SJSA1 (cell line): ENCODE data around the gene ATP11C. TPM values are rescaled to one million over a fixed set of nuclear protein-coding genes. Genes with fewer than 3 reads are reported as not detected.
"Not testable (repeated sequence)": the region's sequence is repeated elsewhere in the genome, so short reads cannot be mapped to it uniquely, and the experiment has no call there.

ENCODE experiments used
- DNase-seq, 2 experiments: peaks; one replicate each; pipeline ENCODE4 v3.0.0-alpha.2; 2015 to 2020; ENCODE audit warnings: low spot score in 2 of 2, low read depth in 1 of 2
- H3K27ac ChIP-seq: fragments of 250-450 bp; sonication (Bioruptor Pico); 2 replicates; pipeline ENCODE4 v1.5.1; 2020; ENCODE audit warnings: mild to moderate bottlenecking, moderate library complexity
- H3K27me3 ChIP-seq: fragments of 250-450 bp; sonication (Bioruptor Pico); replicated peaks from 2 replicates; pipeline ENCODE4 v1.5.1; 2020; ENCODE audit warnings: mild to moderate bottlenecking, moderate library complexity
- H3K36me3 ChIP-seq: fragments of 250-450 bp; sonication (Bioruptor Pico); 2 replicates; pipeline ENCODE4 v1.5.1; 2020; ENCODE audit warnings: mild to moderate bottlenecking
- H3K4me1 ChIP-seq: fragments of 250-450 bp; sonication (Bioruptor Pico); replicated peaks from 2 replicates; pipeline ENCODE4 v1.6.1; 2021; ENCODE audit warnings: mild to moderate bottlenecking
- H3K4me3 ChIP-seq: fragments of 250-450 bp; sonication (Bioruptor Pico); 2 replicates; pipeline ENCODE4 v1.5.1; 2020; ENCODE audit warnings: mild to moderate bottlenecking
- H3K9me3 ChIP-seq: fragments of 250-450 bp; sonication (Bioruptor Pico); replicated peaks from 2 replicates; pipeline ENCODE4 v1.5.1; 2020; ENCODE audit warnings: mild to moderate bottlenecking
- total RNA-seq: library from RNA; depleted of rRNA; stranded (reverse); fragments of >200 nt; shearing (Covaris generic); gene quantifications from 2 replicates; pipeline ENCODE4 v1.2.3, GENCODE V29; 2014; rRNA removed

Gene ATP11C
- 34.7 and 49.6 TPM in 2 replicates for total RNA-seq

DNA sequence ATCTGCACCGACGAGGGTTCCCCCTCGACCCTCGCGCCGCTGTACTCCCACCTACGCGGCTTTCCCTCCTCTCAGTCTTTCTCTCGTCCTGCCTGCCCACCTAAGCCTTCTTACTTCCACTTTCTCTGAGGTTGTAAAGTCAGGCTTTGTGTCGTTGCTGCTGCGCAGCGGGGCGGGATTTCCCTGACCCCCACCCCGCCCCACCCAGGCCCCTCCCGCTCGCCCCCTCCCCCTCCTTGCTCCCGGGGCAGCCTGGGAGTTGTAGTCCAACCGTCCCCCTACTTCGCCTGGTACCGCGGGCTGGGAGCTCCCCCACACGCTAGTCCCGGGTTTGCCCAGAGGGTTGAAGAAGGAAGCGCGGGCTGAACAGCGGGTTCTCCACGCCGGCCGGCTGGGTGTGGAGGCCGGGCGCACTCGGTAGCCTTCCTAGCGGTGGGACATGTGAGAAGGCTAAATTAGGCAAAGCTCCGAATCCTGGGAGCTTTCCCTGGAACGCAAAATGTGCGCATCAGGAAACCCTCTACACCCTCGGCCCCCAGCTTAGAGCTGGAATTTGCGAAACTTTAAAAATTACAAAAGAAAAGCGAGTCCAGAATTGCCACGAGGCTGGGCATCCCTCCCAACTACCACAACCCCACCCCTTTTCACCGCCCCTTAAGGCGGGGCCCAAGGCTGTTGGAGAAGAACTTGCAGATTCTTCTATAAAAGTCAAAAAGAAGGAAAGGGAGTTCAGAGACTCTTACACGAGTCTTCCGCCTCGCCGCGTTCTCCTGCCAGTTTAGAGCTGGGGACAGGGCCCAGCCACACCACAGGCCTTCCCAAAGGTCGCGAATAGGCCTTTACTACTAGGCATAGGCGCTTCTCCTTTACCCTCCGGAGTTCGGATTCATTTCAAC, at the start of gene ATP11C:
Gene ATP11C (minus strand): TSS at position 153 of the 896 bp plus-strand sequence. CDS start 1,011 bp downstream, outside the sequence.
- Histone ChIP-seq H3K4me1 (peaks cover 3% of the 10 kb centered on the region; the same call in 1 of the 2 replicates), H3K36me3 (peaks cover 5% of the 10 kb centered on the region)
- DNase-seq: peak; percentile 76 to 83

DNA sequence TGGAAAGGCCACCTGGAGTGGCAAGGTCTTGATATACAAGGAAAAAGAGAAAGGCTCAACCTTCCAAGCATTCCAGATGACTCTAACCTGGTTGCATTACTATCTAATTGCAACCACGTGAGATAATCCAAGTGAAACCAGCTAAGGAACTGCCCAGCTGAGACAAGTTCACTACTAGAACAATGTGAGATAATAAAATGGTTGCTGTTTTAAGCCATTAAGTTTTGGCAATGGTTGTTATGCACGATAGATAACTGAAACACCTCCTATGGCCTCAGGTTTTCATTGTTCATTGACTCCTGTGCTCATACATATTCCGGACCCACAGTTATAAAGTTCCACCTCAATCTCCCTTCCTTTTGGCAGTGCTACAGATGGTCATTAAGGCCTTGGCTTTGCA, 41.6 kb upstream of the ATP11C start:
- DNase-seq: no peak
- H3K27ac ChIP-seq: no peak overlapping the region
- no peaks in the 10 kb centered on the region for H3K27me3 ChIP-seq
- H3K9me3 ChIP-seq: no peaks in the 10 kb centered on the region
- no peaks in the 10 kb centered on the region for H3K4me1 ChIP-seq
- H3K4me3 ChIP-seq: no peak overlapping the region
- H3K36me3 ChIP-seq: no peaks in the 10 kb centered on the region

More for the DNA sequence above, at the start of gene ATP11C:
- Histone ChIP-seq H3K9me3 (no peaks in the 10 kb centered on the region), H3K27me3 (no peaks in the 10 kb centered on the region), H3K4me3 (peak within 1 kb of the TSS; percentile 91), H3K27ac (peak within 1 kb of the TSS; percentile 94)

DNA sequence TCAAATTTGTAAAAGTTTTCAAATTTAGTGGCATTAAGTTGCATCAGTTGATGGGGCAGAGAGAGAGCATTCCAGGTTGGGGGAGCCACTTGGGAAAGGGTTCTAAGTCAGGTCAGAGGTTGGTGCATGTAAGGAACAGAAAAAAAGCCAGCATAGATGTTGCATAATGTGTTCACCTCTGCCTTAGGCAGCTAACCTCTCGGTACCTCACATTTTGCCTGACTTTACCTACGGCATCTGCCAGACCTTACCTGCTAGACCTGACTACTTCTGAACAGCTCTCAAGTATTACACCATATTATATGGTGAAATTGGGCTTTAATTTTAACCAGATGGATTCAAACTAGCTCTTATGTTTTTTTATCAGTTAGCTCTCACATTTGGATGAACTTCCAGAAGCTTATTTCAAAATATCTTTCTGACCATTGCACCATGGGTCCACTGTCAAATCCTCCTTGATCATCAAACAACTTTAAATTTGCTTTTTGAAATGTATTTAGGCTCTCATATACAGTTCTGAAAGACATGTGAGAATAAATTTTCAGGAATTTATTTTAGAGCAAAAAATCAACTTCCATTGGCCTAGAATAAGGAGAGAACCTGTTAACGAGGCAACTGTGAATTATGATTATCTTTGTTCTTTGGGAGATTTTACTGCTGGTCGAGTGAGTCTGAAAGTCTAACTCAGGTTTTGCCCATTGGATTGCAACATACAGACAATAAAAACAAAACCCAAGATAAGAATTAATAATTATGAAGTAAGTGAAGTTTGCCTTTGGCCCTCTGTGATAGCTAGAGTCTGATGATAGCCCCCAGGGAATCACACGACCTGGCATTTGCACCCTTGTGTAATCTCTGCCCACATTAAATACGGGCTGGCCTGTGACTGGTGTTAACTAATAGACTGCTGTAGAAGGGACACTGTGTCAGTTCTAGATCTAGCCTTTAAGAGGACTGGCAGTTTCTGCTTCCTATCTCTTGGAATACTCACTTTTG, 40.1 kb upstream of the ATP11C start:
- no peaks in the 10 kb centered on the region for H3K36me3 ChIP-seq
- H3K27ac ChIP-seq: no peak overlapping the region
- no peaks in the 10 kb centered on the region for H3K9me3 ChIP-seq
- H3K4me3 ChIP-seq: no peak overlapping the region
- H3K4me1 ChIP-seq: no peaks in the 10 kb centered on the region
- no peak for DNase-seq
- H3K27me3 ChIP-seq: no peaks in the 10 kb centered on the region

DNA sequence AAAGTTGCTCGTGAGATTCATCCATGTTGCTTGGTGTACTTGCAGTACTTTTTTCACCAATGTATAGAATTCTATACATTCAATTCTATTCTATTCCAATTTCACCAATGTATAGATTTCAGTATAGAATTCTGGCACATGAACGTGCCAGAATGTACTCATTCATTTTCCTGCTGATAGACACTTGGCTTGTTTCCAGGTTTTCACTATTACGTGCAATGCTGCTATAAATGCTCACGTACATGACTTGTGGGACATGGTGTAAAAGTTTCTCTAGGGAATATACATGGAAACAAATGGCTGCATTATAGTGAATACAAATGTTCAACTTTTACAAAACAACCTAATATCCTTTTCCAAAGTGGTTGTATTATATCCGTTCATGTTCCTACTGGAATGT, 39.3 kb upstream of the ATP11C start:
- DNase-seq: no peak
- Histone ChIP-seq H3K36me3 (no peaks in the 10 kb centered on the region), H3K4me3 (no peak overlapping the region), H3K4me1 (no peaks in the 10 kb centered on the region), H3K27ac (no peak overlapping the region), H3K27me3 (no peaks in the 10 kb centered on the region), H3K9me3 (no peaks in the 10 kb centered on the region)

DNA sequence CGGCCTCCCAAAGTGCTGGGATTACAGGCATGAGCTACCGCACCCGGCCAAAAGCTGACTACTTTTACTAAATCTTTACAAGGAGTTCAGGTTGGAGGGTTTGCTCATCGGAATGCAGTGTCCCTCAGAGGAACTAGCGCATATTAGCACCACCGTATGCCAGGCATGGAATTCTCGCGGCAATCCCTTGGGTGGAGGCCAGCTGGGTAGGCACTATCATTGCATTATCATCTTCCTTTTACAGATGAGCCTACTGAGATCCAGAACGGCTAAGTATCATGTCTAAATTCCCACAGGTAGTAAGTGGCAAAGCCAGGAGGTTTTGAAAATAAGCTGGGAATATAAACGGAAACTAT, 38.5 kb upstream of the ATP11C start:
- no peak for DNase-seq
- Histone ChIP-seq H3K4me1 (no peaks in the 10 kb centered on the region), H3K36me3 (no peaks in the 10 kb centered on the region), H3K9me3 (no peaks in the 10 kb centered on the region), H3K4me3 (no peak overlapping the region), H3K27ac (no peak overlapping the region), H3K27me3 (no peaks in the 10 kb centered on the region)

DNA sequence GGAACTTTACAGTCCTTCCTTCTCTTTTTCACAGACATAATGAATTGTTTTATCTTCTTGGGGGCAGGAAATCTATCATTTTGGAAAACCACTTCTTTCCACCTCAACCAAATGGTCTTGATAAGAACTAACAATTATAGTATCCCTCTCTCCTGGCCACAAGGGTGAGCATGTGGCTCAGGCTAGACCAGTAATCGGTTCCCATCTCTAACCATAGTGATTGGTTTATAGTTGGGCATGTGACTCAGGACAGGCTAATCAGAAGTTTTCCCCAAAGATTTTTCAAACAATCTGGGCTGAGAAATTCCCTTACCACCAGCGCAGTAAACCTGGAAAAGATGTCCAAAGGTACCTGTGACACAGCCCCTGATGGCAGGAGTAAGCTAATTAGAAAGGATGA, 36.4 kb upstream of the ATP11C start:
- Histone ChIP-seq H3K4me3 (no peak overlapping the region), H3K4me1 (no peaks in the 10 kb centered on the region), H3K27ac (no peak overlapping the region), H3K36me3 (no peaks in the 10 kb centered on the region), H3K27me3 (no peaks in the 10 kb centered on the region), H3K9me3 (no peaks in the 10 kb centered on the region)
- DNase-seq: no peak

DNA sequence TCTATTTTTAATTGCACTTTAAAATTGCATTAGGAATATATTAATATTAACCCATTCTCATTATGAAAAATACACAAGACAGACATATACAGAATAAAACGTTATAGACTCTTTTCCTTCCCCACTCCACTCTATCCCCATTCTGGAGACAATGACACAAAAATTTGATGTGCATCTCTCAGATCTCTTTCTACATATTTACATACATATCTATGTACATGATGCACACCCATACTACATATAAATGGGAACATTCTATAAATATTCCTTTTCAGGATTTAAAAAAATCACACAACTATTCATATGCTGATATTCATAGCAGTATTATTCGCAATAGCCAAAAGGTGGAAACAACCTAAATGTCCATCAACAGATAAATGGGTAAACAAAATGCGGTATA, 34.9 kb upstream of the ATP11C start:
- H3K36me3 ChIP-seq: no peaks in the 10 kb centered on the region
- no peaks in the 10 kb centered on the region for H3K27me3 ChIP-seq
- DNase-seq: no peak
- H3K27ac ChIP-seq: no peak overlapping the region
- H3K4me3 ChIP-seq: no peak overlapping the region
- no peaks in the 10 kb centered on the region for H3K9me3 ChIP-seq
- H3K4me1 ChIP-seq: no peaks in the 10 kb centered on the region

DNA sequence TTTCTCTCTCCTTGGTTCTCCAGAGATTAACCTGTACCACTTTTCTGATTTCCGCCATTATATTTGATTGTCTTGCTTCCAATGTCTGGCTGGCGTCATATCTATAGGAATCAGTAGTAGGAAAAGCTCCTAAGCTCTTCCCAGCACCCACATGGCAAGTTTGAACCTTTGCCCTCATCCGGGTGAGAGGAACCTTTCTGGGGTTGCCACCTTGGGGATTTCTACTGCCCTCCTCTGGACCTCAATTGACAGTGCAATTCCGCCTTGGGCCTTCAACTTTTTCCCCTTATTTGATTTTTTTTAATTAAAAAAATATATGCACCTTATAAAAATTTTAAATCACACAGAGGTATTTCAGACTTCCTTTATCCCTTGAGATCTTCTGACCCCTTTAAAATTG, 34.4 kb upstream of the ATP11C start:
- H3K9me3 ChIP-seq: no peaks in the 10 kb centered on the region
- no peak for DNase-seq
- no peaks in the 10 kb centered on the region for H3K4me1 ChIP-seq
- H3K36me3 ChIP-seq: no peaks in the 10 kb centered on the region
- no peak overlapping the region for H3K27ac ChIP-seq
- H3K4me3 ChIP-seq: no peak overlapping the region
- H3K27me3 ChIP-seq: no peaks in the 10 kb centered on the region

DNA sequence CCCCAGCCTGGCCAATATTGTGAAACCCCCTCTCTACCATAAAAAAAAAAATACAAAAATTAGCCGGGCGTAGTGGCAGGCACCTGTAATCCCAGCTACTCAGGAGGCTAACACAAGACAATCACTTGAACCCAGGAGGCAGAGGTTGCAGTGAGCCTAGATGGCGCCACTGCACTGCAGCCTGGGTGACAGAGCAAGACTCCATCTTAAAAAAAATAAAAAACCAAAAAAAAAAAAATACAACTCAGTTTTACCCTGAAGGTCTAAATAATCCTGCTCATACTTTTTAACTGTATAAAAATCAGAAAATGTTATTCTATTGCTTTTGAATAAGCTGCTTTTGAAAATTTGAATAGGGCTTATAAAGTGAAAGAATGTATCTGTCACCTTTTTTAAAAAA, 33.3 kb upstream of the ATP11C start:
- not testable (repeated sequence) for DNase-seq, H3K36me3 ChIP-seq, H3K27me3 ChIP-seq, H3K4me1 ChIP-seq, H3K4me3 ChIP-seq, H3K9me3 ChIP-seq, H3K27ac ChIP-seq

DNA sequence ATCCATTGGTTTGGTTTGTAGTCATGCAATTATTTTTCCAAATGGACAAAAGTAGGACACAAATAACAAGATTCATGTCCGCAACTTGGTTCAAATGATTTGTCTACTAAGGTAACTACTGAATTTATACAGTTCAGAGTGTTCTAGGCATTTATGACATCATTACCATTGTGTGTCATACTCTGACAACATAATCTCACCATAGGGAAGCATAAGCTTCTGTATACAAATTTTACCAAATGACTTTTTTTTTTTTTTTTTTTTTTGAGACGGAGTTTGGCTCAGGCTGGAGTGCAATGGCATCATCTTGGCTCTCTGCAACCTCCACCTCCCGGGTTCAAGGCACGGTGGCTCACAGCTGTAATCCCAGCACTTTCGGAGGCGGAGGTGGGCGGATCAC, 32.6 kb upstream of the ATP11C start, which contains the start of gene CXorf66:
Gene CXorf66 (minus strand): TSS at position 101 of the 400 bp plus-strand sequence. CDS start 25 bp downstream, at position 76.
- Histone ChIP-seq H3K9me3 (no peaks in the 10 kb centered on the region), H3K4me3 (no peak within 1 kb of the TSS), H3K27me3 (no peaks in the 10 kb centered on the region), H3K4me1 (no peaks in the 10 kb centered on the region), H3K27ac (no peak within 1 kb of the TSS), H3K36me3 (no peaks in the 10 kb centered on the region)
- DNase-seq: no peak

DNA sequence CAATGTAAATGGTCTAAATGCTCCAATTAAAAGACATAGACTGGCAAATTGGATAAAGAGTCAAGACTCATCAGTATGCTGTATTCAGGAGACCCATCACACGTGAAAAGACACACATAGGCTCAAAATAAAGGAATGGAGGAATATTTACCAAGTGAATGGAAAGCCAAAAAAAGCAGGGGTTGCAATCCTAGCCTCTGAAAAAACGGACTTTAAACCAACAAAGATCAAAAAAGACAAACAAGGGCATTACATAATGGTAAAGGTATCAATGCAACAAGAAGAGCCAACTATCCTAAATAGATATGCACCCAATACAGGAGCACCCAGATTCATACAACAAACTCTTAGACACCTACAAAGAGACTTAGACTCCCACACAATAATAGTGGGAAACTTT, 28.2 kb upstream of the ATP11C start:
- not testable (repeated sequence) for H3K4me3 ChIP-seq, H3K27me3 ChIP-seq, H3K36me3 ChIP-seq, H3K4me1 ChIP-seq, H3K27ac ChIP-seq, H3K9me3 ChIP-seq, DNase-seq

DNA sequence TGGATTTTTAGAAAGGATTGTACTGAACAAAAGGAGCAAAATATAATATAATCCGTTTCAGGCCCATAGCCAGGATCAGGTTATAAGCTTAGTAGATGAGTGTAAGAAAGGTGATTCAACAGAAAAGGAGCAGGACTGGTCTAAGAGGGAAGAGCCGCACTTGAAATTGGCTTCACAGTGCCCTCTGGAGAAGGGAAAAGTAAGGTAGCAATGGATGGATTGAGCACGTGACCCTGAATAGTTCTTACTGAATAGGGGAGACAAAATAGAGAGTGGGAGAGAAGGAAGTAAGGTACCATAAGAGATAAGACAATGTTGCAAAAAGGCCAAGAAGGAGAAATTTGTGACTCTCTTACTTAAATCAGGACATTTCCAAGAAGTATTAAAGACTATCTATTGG, 16.9 kb upstream of the ATP11C start:
- Histone ChIP-seq H3K4me3 (no peak overlapping the region), H3K9me3 (no peaks in the 10 kb centered on the region), H3K36me3 (no peaks in the 10 kb centered on the region), H3K27ac (no peak overlapping the region), H3K27me3 (no peaks in the 10 kb centered on the region), H3K4me1 (no peaks in the 10 kb centered on the region)
- DNase-seq: no peak

DNA sequence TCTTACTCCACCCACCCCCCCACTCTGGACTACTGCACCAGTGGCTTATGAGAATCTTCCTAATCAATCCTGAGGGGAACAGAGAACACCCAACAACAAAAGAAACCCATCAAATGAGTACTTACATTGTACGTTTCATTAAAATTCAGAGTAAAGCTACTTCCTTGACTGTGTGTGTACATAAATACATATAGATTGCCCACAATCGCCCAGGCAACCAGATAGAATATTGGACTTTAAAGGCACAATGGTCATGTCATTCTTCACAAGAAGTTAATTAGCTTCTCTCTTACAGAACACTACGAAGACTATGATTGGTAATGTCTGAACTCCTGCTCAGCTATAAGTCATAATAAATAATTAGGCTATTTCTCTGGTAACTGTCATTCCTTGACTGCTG, 12.2 kb upstream of the ATP11C start:
- Histone ChIP-seq H3K27me3 (no peaks in the 10 kb centered on the region), H3K36me3 (no peaks in the 10 kb centered on the region), H3K27ac (no peak overlapping the region), H3K4me1 (no peaks in the 10 kb centered on the region), H3K4me3 (no peak overlapping the region), H3K9me3 (no peaks in the 10 kb centered on the region)
- DNase-seq: no peak

DNA sequence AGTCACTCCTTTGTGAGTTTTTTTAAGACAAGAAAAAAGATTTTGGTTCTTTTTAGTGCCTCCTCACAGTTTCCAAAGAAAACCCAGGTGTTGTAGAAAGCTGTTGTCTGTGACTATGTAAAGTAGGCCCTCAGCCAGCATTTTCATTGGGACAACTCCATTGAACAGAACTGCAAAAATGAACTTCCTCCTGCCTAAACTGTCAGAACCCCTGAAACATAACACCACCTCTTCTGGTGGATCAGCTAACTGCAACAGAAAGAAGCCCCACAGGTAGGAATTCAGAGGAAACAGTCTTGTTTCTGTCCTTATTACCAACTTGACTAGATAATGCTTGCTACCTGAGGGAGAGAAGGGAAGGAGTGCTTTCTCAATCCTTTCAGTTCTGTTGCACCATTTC, 3.4 kb upstream of the ATP11C start:
- DNase-seq: no peak
- Histone ChIP-seq H3K4me1 (0 out of 2 replicates have a peak, but pooled peaks cover 3% of the 10 kb centered on the region), H3K9me3 (no peaks in the 10 kb centered on the region), H3K4me3 (no peak overlapping the region), H3K27ac (no peak overlapping the region), H3K36me3 (peaks cover 5% of the 10 kb centered on the region), H3K27me3 (no peaks in the 10 kb centered on the region)
